ENCODE results near the gene GPRC5C. TPM values are rescaled to one million over a fixed set of nuclear protein-coding genes. Genes with fewer than 3 reads are reported as not detected.

GPRC5C gene
- total and polyA plus RNA-seq, 2 of the 13 experiments (the other 11 are each of a cell fraction or from before 2014, with no cell fraction given): 85.6 to 300 TPM

- Histone ChIP-seq H4K20me1 (ENCODE audit: insufficient read depth, low read length) (no peaks in the 10 kb centered on the region), H3K27ac (ENCODE audit: extremely low read length, insufficient read depth, low read length) (no peak overlapping the region), H3K9ac (ENCODE audit: insufficient read depth, low read depth, low read length) (no peak overlapping the region), H3K4me1 (ENCODE audit: insufficient read depth, low read length) (peaks cover 46% of the 10 kb centered on the region), H3K4me3 (replicated peaks in 1 of 3; ENCODE audit: insufficient read depth in 1 of 3, low read depth in 2 of 3, low read length in 3 of 3) (peak overlapping the region in 1 of 3 experiments; percentile 32; a peak in 1 of 6 replicates), H2AFZ (ENCODE audit: low read length) (no peak overlapping the region), H3K27me3 (ENCODE audit: control insufficient read depth in 1 of 2, insufficient read depth in 2 of 2, low read length in 2 of 2) (peaks cover 3 to 17% of the 10 kb centered on the region in 2 experiments; a peak in 2 of 5 replicates), H3K79me2 (ENCODE audit: insufficient read depth, low read length) (no peaks in the 10 kb centered on the region), H3K4me2 (ENCODE audit: low read depth, low read length) (peak overlapping the region; percentile 65), H3K9me3 (ENCODE audit: low read length) (no peaks in the 10 kb centered on the region), H3K36me3 (replicated peaks in 1 of 2; ENCODE audit: control insufficient read depth in 1 of 2, insufficient read depth in 2 of 2, low read length in 2 of 2) (no peaks in the 10 kb centered on the region)
- FAIRE-seq: no peak
- CTCF ChIA-PET (ENCODE audit: low intra/inter-chr PET ratio, low total read pairs): interaction anchor here (2.6 kb wide), 1 partner anchor 47 kb away, joined by 43 read pairs; no protein-coding TSS in a partner anchor
- intact Hi-C loops (cut with micrococcal nuclease; ENCODE audit: unreplicated experiment): no loop called here
- no TSS peak for BruUV-seq (replicated peaks)
- POLR2A ChIA-PET: interaction anchor here (1.5 to 3.3 kb wide), 4 partner anchors 21 to 44 kb away, joined by 5 to 21 read pairs (median 8); partner anchors contain the start of gene GPRC5C
- peak; percentile 64 for ATAC-seq
- no peak for DNase-seq (ENCODE audit: low spot score)
- WGBS (ENCODE audit: low lambda C conversion rate): 10% methylated on average over 4 of the region's 4 CpGs
- in situ Hi-C loops (cut with HindIII; ENCODE audit: extremely low pct_ligation_motif_present, low pct_unique_long_range_greater_than_20kb): no loop called here
- TF ChIP-seq ZNF280B (CRISPR knock-in tag; IDR thresholded peaks at IDR 0.05; ENCODE audit: borderline replicate concordance): peak; percentile 77; the same call in 1 of the 2 replicates
- TF ChIP-seq ZBTB14 (CRISPR knock-in tag; IDR thresholded peaks at IDR 0.05): no peak
- peak; percentile 32; the same call in 1 of the 2 replicates for TF ChIP-seq SAP130 (CRISPR knock-in tag; IDR thresholded peaks at IDR 0.05; ENCODE audit: low read depth)
- TF ChIP-seq IKZF5 (CRISPR knock-in tag; IDR thresholded peaks at IDR 0.05): no peak
- TF ChIP-seq ZNF547 (CRISPR knock-in tag; IDR thresholded peaks at IDR 0.05): no peak
- no peak for TF ChIP-seq POGZ (CRISPR knock-in tag; IDR thresholded peaks at IDR 0.05)
- TF ChIP-seq ETV5 (CRISPR knock-in tag; IDR thresholded peaks at IDR 0.05; ENCODE audit: borderline replicate concordance): peak; percentile 53; the same call in 1 of the 2 replicates
- TF ChIP-seq ZNF646 (CRISPR knock-in tag; IDR thresholded peaks at IDR 0.05): no peak
- TF ChIP-seq PCBP1 (IDR thresholded peaks at IDR 0.05; ENCODE audit: borderline replicate concordance, low read depth, low read length): no peak
- TF ChIP-seq ATRX (CRISPR knock-in tag; IDR thresholded peaks at IDR 0.05; ENCODE audit: borderline replicate concordance): no peak
- no peak for TF ChIP-seq SALL2 (CRISPR knock-in tag; IDR thresholded peaks at IDR 0.05)
- 0 out of 2 replicates have a peak, but pooled peaks have one; percentile 59 for TF ChIP-seq ELF3 (CRISPR knock-in tag; IDR thresholded peaks at IDR 0.05)
- TF ChIP-seq ZNF235 (CRISPR knock-in tag; IDR thresholded peaks at IDR 0.05; ENCODE audit: borderline replicate concordance): no peak
Measured at GRCh38 chr17:74410001-74410443, 21.9 kb upstream of the GPRC5C start.

Data from HepG2 (cell line).